T47D (cell line): ENCODE measurements around the gene TRAF3IP3.

Experiments
- DNase-seq, 2 experiments: peaks; one replicate each; pipeline versions ENCODE4 v3.0.0 to v3.0.0-alpha.2; 2011 to 2012; ENCODE audit warnings: low read depth in 1 of 2, low spot score in 1 of 2
- JUND ChIP-seq: IDR thresholded peaks from 2 replicates; pipeline ENCODE4 v1.6.1; 2012; ENCODE audit warnings: low read depth
- in situ Hi-C: cut with HindIII; loops from 2 replicates; pipeline ENCODE4 v1.10.0; 2016; ENCODE audit warnings: low sequenced_read_pairs, low pct_unique_long_range_greater_than_20kb

The TRAF3IP3 gene

DNA sequence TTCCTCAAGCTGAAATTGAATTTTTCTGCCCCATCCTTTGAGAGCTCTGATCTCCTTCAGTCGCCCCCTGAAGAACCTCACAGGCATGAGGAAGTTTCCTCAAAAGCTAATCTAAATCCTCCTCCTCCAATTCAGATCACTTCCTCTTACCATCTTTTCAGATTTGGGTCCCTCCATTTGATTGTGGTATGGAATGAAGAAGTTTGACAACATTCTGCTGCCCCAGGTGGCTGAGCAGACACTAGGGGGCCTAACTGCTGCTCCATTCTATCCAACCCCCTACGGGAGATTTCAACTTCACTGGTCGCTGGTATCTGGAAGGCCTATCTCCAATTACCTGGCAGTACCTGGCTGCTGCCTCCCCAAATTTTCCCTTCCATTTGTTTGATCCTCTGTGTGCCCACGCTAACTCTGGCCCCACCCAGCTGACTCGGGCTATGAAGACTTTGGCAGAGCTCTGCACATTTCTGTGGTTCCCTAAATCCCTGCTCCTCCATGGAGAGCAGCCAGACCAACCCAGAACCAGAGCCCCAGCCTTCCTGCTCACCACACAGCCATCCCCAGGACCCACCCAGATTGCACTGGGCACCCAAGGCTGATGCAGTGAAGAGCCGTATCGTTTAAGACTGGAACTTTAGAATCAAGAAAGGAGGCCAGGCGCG, 42.3 kb downstream of the TRAF3IP3 start:
- in situ Hi-C loops = no loop called here
- TF ChIP-seq JUND = no peak
- no peak for DNase-seq

GRCh38 chr1:209800984-209801834, 45.4 kb downstream of the TRAF3IP3 start:
- in situ Hi-C loops = no loop called here
- no peak for TF ChIP-seq JUND
- DNase-seq = no peak

- TF ChIP-seq JUND = no peak
- DNase-seq = peak in 1 of 2 experiments; percentile 62
Observed at GRCh38 chr1:209802117-209802779, 46.4 kb downstream of the TRAF3IP3 start.

DNA sequence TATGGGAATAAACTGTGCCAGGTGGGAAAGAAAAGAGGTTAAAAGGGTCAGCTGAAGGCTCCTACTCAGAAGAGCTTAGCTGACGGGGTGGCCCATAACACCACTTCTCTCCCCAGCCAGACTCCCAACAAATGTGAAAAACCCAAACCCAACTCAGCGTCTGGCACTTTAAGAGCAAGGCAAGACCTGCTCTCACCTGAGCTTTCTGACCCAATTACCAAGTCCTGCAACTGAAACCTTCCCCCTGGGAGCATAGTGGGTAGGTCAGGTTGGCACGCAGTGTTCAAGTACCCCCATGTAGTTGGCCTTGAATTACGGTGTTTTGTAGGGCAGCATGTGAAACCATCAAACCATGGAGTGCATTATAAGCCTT, 46.9 kb downstream of the TRAF3IP3 start:
- TF ChIP-seq JUND = no peak
- no peak for DNase-seq
- in situ Hi-C loops = no loop called here

More at GRCh38 chr1:209802117-209802779, 46.4 kb downstream of the TRAF3IP3 start:
- in situ Hi-C loops = no loop called here

- in situ Hi-C loops = no loop called here
- TF ChIP-seq JUND = no peak
Observed at GRCh38 chr1:209803568-209803967, 47.7 kb downstream of the TRAF3IP3 start.

GRCh38 chr1:209805341-209805781, 49.5 kb downstream of the TRAF3IP3 start:
- in situ Hi-C loops = no loop called here
- DNase-seq = no peak
- no peak for TF ChIP-seq JUND

More at GRCh38 chr1:209803568-209803967, 47.7 kb downstream of the TRAF3IP3 start:
- DNase-seq = no peak

GRCh38 chr1:209805875-209806760, 50.3 kb downstream of the TRAF3IP3 start, which contains the start of gene IRF6:
Gene IRF6, minus strand, starts transcription at chr1:209806142. Its CDS starts 4,729 bp downstream, at chr1:209801413.
- no peak for TF ChIP-seq JUND
- in situ Hi-C loops = no loop called here
- peak; percentile 83 to 98 for DNase-seq

GRCh38 chr1:209807509-209807908, 51.7 kb downstream of the TRAF3IP3 start:
- TF ChIP-seq JUND = no peak
- no peak for DNase-seq
- in situ Hi-C loops = no loop called here

GRCh38 chr1:209808059-209808581, 52.3 kb downstream of the TRAF3IP3 start:
- in situ Hi-C loops = no loop called here
- no peak for TF ChIP-seq JUND

DNA sequence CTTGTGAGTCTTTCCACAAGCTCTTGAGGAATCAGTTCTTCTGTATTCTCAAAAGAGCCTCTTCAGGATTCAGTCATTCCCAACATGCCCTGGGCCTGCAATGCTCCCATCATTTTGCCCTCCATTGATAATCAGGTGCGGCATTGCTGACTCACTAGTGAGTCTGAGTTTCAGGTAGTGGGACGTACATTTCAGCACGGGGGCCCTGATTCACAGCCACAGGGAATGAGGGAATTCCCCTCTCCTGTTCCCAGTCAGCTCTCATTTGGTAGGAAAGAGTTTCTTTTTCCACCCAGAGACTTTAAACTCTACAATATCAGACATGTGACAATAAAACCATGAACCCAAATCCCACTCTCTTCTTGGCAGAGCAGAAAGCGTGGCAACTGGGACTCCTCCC, 53.8 kb downstream of the TRAF3IP3 start:
- no peak for DNase-seq
- in situ Hi-C loops = no loop called here
- no peak for TF ChIP-seq JUND

More at GRCh38 chr1:209808059-209808581, 52.3 kb downstream of the TRAF3IP3 start:
- DNase-seq = no peak

DNA sequence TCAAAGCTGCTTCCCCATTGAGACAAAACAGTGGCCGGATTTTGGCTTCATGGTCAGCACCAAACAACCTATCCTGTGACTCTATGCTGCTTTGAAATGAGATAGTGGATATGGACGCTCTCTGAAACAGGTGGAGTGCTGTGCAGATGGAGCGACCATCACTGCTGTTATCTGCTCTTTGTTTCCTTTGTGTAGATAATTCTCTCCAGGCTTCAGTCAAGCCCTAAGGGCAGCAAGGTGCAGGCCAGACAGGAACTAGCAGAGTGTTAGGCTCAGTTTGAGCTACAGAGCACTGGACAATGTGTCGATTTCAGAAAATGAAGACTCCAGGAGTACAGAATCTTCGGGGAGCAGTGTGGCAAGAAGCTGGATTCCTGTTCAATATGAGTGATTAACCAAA, 54.9 kb downstream of the TRAF3IP3 start:
- no peak for TF ChIP-seq JUND
- DNase-seq = no peak
- in situ Hi-C loops = no loop called here
